CD4-positive, alpha-beta T cell treated with Interleukin-2 at 100 ng/mL for 4 hours (primary cell): ENCODE results near the gene BMERB1.

Source experiments
- DNase-seq: peaks from one replicate; pipeline ENCODE4 v3.0.0-alpha.2; 2020; ENCODE audit warnings: low spot score

Gene BMERB1

GRCh38 chr16:15498427-15499175, 64.2 kb downstream of the BMERB1 start:
- DNase-seq, result no peak

- no peak for DNase-seq
Observed at GRCh38 chr16:15502041-15502725, 67.8 kb downstream of the BMERB1 start.

GRCh38 chr16:15506441-15506840, 72.1 kb downstream of the BMERB1 start:
- no peak for DNase-seq

- no peak for DNase-seq
Observed at GRCh38 chr16:15507301-15507958, 73.0 kb downstream of the BMERB1 start.

- no peak for DNase-seq
Observed at GRCh38 chr16:15507959-15508627, 73.7 kb downstream of the BMERB1 start.

GRCh38 chr16:15509051-15509592, 74.7 kb downstream of the BMERB1 start:
- peak; percentile 10 for DNase-seq

- DNase-seq, result no peak
Observed at GRCh38 chr16:15509593-15510535, 75.5 kb downstream of the BMERB1 start.

- no peak for DNase-seq
Observed at GRCh38 chr16:15510992-15511391, 76.6 kb downstream of the BMERB1 start.

GRCh38 chr16:15511759-15512487, 77.5 kb downstream of the BMERB1 start:
- no peak for DNase-seq

- no peak for DNase-seq
Observed at GRCh38 chr16:15513156-15513555, 78.8 kb downstream of the BMERB1 start.

- no peak for DNase-seq
Observed at GRCh38 chr16:15515992-15516391, 81.6 kb downstream of the BMERB1 start.

- DNase-seq, result no peak
Observed at GRCh38 chr16:15516609-15517008, 82.2 kb downstream of the BMERB1 start.

GRCh38 chr16:15517743-15518377, 83.5 kb downstream of the BMERB1 start:
- no peak for DNase-seq

- DNase-seq, result no peak
Observed at GRCh38 chr16:15518381-15519351, 84.3 kb downstream of the BMERB1 start.

- DNase-seq, result no peak
Observed at GRCh38 chr16:15519790-15520189, 85.4 kb downstream of the BMERB1 start.

- DNase-seq, result no peak
Observed at GRCh38 chr16:15521390-15521757, 87.0 kb downstream of the BMERB1 start.

GRCh38 chr16:15521758-15522509, 87.5 kb downstream of the BMERB1 start:
- no peak for DNase-seq

- no peak for DNase-seq
Observed at GRCh38 chr16:15523092-15523541, 88.7 kb downstream of the BMERB1 start.
